Middle frontal gyrus (tissue), 1 donor: ENCODE results near the gene PLGRKT.
"Not testable (repeated sequence)": the region's sequence is repeated elsewhere in the genome, so short reads cannot be mapped to it uniquely, and the experiment has no call there.

ENCODE experiments used
- DNase-seq: peaks from one replicate; pipeline ENCODE4 v3.0.0-alpha.2; 2015; ENCODE audit warnings: low spot score; ENCODE audit errors: extremely low spot score

Gene PLGRKT

DNA sequence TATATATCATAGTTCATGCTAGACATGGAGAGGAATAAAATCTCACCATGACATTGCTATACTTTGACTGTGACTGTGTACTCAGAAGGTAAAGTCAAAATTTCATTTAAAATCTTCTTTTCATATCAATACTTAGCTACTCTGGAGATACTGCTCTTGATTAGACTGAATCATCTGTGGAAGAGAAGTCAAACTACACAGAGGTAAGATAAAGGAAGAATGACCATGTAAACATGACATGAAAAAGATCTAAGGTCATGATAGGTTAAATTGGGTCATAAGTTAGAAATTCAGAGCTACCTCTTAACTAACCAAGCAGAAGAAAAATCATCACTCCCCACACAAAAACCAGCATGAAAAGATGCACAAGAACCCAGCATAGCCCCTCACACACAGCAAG, 53.3 kb downstream of the PLGRKT start:
- DNase-seq, result no peak

DNA sequence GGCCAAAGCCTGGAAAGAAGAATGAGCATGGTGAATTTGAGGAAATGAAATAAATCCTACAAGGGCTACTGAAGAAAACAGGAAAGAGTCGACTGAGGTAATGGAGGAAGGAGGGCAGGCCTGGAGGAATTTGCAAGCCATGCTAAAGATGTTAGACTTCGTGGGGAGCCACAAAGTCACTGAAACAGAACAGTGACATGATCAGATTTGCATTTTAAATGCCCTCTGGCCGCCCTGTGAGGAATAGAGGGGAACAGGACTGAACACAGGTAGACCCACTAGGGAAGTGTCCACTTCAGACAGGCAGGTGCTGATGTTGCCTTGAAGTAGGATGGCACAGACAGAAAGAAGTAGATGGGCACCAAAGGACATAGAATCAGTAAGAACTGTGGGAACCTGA, 55.2 kb downstream of the PLGRKT start:
- no peak for DNase-seq

DNA sequence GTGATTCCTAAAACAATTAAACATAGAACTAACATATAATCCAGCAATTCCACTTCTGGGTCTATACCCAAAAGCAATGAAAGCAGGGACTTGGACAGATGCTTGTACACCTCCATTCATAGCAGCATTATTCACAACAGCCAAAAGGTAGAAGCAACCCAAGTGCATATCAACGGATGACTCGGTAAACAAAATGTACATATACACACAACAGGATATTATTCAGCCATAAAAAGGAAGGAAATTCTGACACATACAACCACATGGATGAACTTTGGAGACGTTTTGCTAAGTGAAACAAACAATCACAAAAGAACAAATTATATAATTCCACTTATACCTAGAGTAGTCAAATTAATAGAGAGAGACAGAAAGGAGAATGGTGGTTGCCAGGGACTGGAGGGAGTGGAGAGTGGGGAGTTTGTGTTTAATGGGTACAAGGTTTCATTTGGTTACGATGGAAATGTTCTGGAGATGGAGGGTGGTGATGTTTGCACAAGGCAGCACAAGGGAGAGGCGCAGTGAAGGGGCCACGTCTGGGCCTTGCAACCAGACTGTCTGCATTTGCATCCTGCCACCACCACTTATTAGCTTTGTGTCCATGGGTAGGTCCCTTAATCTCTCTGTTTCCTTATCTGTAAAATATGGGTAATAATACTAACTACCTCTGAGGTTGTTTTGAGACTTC, 61.8 kb downstream of the PLGRKT start:
- no peak for DNase-seq

DNA sequence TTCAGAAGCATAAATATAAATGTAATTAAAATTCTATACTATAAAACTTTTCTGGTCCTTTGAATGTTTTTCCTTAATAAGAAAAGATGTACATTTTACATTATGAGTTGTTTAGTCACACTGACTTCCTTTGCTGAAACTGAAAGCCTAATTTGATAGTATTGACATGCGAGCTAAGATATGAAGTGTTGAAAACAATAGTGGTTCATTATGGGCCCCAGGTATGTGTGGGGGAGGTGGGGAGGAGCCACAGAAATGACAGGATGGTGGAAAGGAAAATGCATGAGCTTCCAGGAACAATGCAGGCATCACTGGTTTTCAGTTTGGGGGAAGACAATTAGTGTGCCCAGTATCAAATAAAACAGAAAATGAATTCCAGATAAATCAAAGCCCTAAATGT, 62.6 kb downstream of the PLGRKT start:
- no peak for DNase-seq

DNA sequence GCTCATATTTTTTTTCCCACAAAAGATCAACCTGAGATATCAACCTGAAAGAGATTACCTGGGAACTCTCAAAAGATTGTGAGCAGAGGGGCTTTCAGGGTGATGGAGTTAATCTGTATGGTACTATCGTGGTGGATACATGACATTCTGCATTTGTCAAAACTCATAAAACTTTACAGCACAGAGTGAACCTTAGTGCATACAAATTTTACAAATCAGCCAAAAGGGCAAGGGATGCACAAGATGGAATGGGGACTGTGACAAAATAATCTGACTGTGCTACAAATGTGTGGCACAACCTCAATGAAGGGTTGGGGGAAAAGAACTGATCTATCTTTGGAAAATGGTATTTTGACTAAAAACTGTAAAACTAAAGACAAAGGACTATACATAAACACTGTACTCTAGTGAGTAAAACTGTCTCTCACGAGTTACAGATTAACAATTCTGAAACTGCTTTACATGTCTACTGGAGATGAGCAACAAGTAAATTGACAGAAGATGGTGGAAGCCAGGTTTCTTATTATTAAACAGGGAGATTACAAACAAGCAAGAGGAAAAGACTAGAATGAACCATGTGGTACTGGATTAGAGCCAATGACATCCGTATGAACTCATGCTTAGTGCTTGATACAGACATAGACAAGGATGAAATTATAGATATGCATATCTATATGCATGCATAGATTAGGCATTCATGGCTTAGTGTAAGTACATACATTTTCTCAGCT, 73.3 kb downstream of the PLGRKT start:
- no peak for DNase-seq

DNA sequence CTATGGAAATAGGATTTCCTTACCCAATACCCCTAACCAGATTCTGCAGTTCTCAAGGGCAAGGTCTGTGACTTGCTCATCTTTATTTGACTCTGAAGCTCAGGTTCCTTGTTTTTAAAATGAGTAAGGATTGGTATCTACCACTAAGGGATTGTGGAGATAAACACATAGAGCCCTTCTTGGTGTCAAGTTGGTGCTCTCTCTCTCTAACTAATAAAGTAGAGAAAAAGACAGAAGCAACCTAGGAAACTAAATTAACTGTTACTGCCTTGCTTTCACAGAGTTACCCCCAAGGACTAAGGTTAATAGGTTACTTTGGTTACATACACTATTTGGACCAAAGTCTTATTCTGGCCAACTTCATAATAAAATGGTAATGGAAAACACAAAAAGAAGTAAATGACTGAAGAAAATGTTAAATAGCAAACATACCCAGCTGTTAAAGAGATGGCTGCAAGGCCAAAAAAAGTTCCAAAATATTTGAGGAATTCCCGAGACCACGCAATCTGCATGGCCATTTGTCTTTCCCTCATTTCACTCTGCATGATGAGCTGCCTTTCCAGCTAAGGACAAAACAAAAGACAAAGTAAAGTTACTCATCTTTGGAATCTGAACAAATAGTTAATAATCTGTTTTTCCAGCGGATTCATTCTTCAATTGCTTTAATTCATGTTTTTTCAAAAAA, 76.3 kb downstream of the PLGRKT start:
- DNase-seq, result no peak

DNA sequence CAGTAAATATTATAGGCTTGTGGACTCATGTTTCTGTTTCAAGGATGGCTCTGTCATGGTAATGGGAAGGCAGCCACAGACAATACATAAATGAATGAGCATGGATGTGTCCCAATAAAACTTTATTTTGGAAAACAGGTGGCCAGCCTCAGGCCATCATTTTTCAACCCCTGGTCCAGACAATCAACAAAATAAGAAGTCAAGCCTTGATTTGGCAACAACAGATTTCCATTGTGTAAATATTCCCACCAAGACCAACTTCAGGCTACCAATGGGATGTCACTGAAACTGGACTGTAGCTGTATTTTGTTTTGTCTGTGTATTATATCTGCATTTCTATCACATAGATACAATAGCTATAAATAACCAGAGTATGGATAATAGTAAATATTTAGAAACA, 77.4 kb downstream of the PLGRKT start:
- no peak for DNase-seq

DNA sequence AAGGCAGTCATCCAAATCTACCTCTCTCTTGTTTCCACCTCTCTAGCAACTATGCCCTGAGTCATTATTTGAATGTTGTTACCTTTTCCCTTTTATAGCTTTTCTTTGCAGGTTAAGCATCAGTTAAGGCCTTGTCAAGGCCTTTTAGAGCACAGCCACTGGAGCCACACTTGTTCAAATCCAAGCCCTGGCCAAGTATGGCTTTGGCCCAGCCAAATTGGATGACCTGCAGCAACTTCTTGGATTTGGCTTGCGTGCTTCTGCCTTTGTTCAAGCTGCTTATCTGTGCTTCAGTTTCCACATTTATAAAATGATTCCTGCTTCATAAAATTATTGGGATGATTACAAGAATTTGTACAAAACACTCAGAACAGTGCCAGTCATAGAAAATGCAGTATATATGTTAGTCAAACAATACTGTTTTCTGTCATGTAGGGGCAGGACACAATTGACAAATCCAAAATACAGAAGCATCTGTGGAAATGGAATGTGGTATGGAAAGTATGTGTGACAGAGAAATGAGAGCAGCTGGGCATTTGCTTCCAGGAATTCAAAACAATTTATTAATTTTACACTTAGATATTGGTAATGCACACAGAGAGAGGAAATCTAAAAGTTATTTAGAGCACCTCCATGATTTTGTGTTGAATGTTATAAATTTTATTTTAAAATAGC, 80.2 kb downstream of the PLGRKT start:
- no peak for DNase-seq

DNA sequence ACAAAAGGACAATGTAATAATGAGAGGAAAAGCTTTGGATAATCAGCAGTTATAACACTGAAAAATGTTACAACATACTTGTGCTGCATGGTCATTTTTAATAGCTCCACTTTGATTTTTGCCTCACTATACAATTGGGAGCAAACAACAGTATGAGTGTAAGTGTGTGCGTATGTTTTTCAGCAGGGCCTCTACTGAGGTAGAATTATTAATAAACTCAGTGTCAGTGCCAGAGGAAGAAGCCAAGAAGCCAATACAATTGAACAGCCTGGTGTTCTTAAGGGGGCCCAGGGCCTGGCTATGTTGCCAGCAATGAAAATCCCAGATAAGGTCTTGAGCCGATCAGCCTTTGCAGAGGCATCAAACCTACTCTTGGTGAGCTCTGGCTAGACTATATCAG, 81.9 kb downstream of the PLGRKT start:
- no peak for DNase-seq

DNA sequence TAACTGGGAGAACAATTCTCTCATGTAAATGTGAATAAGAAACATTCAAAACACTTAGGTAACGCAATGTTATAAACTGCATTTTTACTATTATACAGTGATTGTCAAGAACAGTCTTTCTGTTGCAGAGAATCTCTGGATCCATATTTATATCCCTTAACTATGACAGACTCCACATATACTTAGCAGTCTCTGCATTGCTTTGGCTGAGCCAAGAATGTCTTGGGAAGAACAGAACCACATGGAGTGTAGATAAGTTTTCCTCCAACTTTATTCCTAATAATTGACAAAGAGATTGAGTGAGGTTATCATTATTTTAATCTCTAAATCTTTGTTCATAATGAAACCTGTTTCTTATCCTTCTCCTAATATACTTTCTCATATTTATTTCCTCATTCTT, 82.5 kb downstream of the PLGRKT start:
- DNase-seq, result no peak

DNA sequence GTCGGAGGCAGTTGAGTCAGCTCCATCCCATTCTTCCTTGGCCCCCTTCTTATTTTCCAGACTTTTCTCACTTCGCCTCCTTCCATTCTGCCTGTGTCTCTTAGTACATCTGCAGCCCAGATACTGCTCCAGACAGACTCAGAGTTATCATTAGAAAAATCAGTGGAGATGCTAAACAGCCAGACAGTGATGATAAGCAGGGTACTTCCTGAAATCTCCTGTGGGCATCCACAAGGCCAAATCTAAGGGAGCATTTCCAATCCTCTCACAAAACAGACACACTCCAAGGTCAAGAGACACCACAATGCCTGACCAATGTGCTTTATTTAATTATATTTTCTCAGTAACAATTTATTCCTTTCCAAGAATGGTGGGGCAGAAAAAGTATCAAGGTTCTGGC, 83.5 kb downstream of the PLGRKT start:
- no peak for DNase-seq

DNA sequence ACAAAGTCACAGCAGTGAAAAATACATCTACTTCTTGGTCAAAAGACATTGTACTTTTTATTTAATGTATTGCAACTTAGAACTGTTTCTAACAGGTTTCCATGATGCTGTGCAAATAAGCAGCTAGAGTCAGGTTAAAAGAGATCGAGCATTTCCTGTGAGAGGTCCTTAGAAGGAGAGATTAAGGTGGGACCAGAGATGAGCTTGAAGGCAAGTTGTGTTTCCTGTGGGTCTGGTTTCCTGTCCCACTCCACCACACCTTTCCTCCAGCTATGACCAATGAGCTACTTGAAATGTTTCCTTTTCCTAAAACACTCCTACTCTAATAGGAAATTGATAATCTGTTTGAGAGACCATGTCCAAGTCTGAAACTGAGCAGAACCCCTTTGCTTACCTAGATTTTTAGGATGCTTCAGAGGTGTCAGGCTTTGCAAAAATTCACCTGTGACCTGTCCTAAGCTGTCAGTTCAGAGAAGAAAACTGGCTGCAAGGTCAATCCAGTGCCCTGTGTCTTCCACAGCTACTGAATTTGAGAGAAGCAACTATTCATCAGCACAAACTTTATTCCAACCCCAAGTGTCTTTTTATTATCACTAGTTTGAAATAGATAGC, 85.0 kb downstream of the PLGRKT start:
- no peak for DNase-seq

DNA sequence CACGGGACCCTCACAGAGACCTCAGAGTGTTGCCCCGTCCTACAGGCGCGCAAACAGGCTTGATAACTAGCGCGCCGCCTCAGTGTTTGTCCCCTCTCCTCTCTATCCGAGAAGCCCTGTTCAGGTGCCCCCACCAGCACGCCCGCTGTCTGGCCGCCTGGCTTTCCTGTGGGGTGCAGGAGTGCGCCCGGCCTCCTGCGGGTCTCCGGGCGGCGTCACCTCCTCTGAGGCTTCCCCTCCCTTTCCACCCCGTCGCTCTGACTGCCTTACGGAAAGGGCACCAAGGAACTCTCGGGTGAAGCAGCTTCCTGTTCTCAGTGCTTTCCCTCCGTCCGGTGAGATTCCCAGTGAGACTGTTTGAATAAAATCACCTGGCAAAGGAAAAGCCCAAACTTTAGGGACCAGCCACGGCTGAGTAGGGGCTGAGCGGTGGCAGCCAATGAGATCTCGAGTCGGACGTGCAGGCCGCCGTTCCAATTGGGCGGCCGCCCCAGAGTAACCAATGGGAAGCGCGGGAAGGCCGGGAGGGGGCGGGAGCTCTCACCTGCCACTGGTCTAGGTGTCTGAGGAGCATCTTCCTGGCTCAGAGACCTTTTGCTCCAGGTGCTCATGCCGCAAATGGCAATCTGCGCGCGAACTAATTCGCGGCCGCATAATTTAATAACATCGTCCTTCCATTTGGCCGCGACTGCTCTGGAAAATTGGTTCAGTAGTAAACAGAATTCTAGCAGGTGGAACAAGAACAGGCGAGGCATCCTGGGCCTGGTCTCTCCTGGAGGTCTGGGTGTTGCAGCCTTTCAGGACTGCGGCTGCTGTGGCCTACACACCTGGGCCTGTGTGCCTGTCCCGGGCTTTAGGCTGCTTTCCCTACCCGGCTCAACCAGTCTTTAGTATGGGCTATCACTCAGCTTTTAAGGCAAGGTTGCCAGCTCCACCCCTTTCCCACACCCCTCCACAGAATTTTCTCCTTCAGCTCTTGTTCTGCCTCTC, 98.4 kb downstream of the PLGRKT start, which contains the start of gene RLN1:
TSS of gene RLN1 (minus strand) at position 885 of the 990 bp plus-strand sequence. CDS start at position 755, 130 bp downstream.
- not testable (repeated sequence) for DNase-seq

DNA sequence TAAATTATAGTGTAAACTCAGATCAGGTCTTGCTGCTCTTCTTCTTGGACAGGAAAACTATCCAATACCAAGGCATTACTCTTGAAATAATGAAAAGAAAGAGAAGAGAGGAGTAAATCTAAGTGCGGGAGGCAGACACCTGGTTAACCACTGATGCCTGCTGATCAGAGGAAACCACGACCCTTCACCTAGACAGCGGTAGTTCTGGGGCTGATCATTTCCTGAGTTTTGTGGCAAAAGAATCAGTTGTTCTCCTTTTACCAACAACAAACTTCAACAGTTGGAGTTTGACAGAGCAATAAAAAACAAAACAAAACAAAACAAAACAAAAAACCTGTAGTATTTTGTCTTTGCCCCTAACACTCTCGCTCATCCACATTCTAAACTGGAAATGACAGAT, 101.0 kb downstream of the PLGRKT start:
- no peak for DNase-seq

DNA sequence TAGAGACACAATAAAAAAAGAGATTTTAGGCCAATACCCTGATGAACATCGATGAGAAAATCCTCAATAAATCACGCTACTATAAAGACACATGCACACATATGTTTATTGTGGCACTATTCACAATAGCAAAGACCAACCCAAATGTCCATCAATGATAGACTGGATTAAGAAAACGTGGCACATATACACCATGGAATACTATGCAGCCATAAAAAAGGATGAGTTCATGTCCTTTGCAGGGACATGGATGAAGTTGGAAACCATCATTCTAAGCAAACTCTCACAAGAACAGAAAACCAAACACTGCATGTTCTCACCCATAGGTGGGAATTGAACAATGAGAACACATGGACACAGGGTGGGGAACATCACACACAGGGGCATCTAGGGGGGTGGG, 106.4 kb downstream of the PLGRKT start:
- not testable (repeated sequence) for DNase-seq

DNA sequence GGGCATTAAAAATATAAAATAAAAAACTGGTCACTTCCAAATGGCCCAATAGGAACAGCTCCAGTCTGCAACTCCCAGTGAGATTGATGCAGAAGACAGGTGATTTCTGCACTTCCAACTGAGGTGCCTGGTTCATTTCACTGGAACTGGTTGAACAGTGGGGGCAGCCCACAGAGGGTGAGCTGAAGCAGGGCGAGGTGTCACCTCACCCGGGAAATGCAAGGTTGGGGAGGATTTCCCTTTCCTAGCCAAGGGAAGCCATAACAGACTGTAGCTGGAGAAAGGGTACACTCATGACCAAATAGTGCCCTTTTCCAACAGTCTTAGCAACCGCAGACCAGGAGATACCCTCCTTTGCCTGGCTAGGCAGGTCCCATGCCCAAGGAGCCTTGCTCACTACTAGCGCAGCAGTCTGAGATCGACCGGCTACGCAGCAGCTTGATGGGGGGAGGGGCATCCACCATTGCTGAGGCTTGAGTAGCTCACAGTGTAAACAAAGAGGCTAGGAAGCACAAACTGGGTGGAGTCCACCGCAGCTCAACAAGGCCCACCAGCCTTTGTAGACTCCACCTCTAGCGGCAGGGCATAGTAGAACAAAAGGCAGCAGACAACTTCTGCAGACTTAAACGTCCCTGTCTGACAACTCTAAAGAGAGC, 110.7 kb downstream of the PLGRKT start:
- DNase-seq, result no peak

DNA sequence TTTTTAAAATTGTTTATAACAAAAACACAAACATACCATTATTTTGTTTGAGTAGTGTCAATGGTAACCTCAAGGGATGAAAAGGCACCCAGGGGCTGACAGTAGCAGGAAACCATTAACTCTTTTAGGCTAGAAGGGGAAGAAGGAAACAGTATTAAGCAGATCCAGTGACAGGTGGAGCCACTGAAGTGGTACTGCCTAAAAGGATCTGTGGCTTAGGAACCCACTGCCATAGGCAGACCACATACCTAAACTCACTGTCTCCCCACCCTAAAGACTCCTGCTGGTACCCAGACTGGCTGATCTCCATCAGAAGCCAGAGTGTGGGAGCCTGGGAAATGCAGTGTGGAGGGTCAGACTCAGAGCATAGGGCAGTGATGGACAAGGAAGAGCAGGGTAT, 111.5 kb downstream of the PLGRKT start:
- no peak for DNase-seq

DNA sequence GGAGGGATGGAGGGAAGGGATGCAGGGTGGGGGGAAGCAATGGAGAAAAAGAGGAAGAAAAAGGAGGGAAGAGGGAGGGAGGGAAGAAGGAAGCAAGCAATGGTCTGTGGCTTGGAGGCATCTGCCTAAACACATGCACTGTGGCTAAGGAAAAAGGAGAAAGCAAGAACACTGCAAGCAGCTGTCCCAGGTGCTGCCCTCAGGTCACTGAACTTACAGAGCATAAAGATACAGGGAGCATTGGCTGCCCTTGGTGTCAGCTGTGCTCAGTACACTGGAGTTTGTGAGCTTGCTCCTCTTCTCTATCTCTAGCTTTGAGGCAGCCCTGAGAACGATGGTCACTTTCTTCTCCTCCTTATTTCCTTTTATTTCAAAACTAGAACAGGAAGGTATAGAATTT, 116.1 kb downstream of the PLGRKT start:
- not testable (repeated sequence) for DNase-seq

DNA sequence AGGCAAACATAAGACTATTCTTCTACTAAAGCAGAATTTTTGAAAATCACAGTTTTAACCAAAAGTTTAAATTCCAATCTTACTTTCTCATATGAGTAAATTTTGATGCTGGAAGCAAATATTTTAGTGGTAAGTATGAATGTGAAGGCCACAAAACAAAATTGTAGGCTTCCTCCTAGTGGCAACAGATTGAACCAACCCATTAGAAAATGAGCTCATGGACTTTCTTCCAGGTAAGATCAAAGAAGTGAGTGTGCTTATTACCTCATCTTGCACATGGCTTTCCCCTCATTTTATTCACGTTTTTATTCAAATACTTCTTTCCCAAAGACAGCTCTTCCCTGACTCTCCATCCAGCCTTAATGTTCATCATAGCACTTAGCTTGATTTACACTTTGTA, 116.7 kb downstream of the PLGRKT start:
- no peak for DNase-seq

DNA sequence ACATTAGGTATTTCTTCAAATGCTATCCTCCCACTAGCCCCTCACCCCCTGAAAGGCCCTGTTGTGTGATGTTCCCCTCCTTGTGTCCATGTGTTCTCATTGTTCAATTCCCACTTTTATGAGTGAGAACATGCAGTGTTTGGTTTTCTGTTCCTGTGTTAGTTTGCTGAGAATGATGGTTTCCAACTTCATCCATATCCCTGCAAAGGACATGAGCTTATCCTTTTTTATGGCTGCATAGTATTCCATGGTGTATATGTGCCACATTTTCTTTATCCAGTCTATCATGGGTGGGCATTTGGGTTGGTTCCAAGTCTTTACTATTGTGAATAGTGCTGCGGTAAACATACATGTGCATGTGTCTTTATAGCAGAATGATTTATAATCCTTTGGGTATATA, 121.3 kb downstream of the PLGRKT start:
- DNase-seq, result not testable (repeated sequence)
